Measurements from ENCODE around the gene PSTPIP1. TPM values are rescaled to one million over a fixed set of nuclear protein-coding genes. Genes with fewer than 3 reads are reported as not detected.

The PSTPIP1 gene
- total RNA-seq, 2 experiments from 2014 or later = 113 to 121 TPM

DNA sequence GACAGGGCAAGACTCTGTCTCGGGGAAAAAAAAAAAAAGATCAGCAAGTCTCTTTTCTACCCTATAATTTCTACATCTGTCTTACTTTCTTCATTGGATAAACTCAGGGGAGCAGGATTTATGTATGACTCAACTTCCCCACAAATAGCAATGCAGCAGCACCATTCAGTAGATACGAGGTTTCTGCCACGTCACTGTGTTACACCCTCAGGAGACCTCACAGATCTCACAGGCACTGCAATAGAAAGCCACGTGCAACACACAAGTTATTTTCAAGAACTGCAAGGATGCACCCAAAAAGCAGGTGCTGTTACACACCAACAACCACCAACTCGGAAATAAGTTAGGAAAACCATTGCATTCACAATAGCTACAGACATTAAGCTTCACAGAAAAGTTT is 45.7 kb downstream of the PSTPIP1 start:
- no peaks in the 10 kb centered on the region for H3K27me3 Mint-ChIP-seq
- POLR2A ChIA-PET = interaction anchor here (0.7 to 1.4 kb wide), 3 partner anchors 10 to 15 kb away, joined by 3 to 4 read pairs (median 4); no protein-coding TSS in a partner anchor

GRCh38 chr15:77042245-77042919 is 47.5 kb downstream of the PSTPIP1 start:
- peak overlapping the region; percentile 31 for H3K27ac Mint-ChIP-seq
- H3K9me3 Mint-ChIP-seq = peaks cover 7% of the 10 kb centered on the region
- intact Hi-C loops (cut with micrococcal nuclease) = no loop called here
- peaks cover 52% of the 10 kb centered on the region for H3K36me3 Mint-ChIP-seq (ENCODE audit: low read depth)
- H3K4me1 Mint-ChIP-seq (ENCODE audit: low read depth) = peaks cover 11% of the 10 kb centered on the region
- ATAC-seq = no peak
- no peak for TF ChIP-seq CTCF (IDR thresholded peaks at IDR 0.05)
- POLR2A ChIA-PET = interaction anchor here (1.0 to 5.6 kb wide), 6 partner anchors 9 to 48 kb away, joined by 3 to 44 read pairs (median 4); partner anchors contain the start of gene PSTPIP1
- CTCF ChIA-PET = interaction anchor here (1.7 kb wide), 1 partner anchor 69 kb away, joined by 5 read pairs; no protein-coding TSS in a partner anchor
- H3K4me3 Mint-ChIP-seq = no peak overlapping the region
- no peak for DNase-seq
- no peaks in the 10 kb centered on the region for H3K27me3 Mint-ChIP-seq

More for the DNA sequence above, 45.7 kb downstream of the PSTPIP1 start:
- ATAC-seq (peak; percentile 15), DNase-seq (no peak)
- no peak for TF ChIP-seq CTCF (IDR thresholded peaks at IDR 0.05)
- H3K36me3 Mint-ChIP-seq (ENCODE audit: low read depth) = peaks cover 58% of the 10 kb centered on the region
- H3K9me3 Mint-ChIP-seq = peaks cover 11% of the 10 kb centered on the region
- CTCF ChIA-PET = interaction anchor here (1.1 to 2.1 kb wide), 4 partner anchors 10 to 503 kb away, joined by 4 to 6 read pairs (median 4); no protein-coding TSS in a partner anchor
- H3K4me3 Mint-ChIP-seq = peak overlapping the region; percentile 45
- intact Hi-C loops (cut with micrococcal nuclease) = no loop called here
- H3K27ac Mint-ChIP-seq = peak overlapping the region; percentile 64
- H3K4me1 Mint-ChIP-seq (ENCODE audit: low read depth) = peaks cover 11% of the 10 kb centered on the region

- no peak overlapping the region for H3K4me3 Mint-ChIP-seq
- DNase-seq = no peak
- TF ChIP-seq CTCF (IDR thresholded peaks at IDR 0.05) = no peak
- H3K36me3 Mint-ChIP-seq (ENCODE audit: low read depth) = peaks cover 48% of the 10 kb centered on the region
- POLR2A ChIA-PET = interaction anchor here (1.0 to 5.6 kb wide), 6 partner anchors 9 to 48 kb away, joined by 3 to 44 read pairs (median 4); partner anchors contain the start of gene PSTPIP1
- no peak for ATAC-seq
- intact Hi-C loops (cut with micrococcal nuclease) = no loop called here
- no peaks in the 10 kb centered on the region for H3K27me3 Mint-ChIP-seq
- H3K27ac Mint-ChIP-seq = no peak overlapping the region
- peaks cover 11% of the 10 kb centered on the region for H3K4me1 Mint-ChIP-seq (ENCODE audit: low read depth)
- CTCF ChIA-PET = interaction anchor here (1.3 to 1.7 kb wide), 4 partner anchors 9 to 70 kb away, joined by 3 to 7 read pairs (median 4); no protein-coding TSS in a partner anchor
- H3K9me3 Mint-ChIP-seq = peaks cover 4% of the 10 kb centered on the region
Measured at GRCh38 chr15:77042955-77043920, 48.3 kb downstream of the PSTPIP1 start.

DNA sequence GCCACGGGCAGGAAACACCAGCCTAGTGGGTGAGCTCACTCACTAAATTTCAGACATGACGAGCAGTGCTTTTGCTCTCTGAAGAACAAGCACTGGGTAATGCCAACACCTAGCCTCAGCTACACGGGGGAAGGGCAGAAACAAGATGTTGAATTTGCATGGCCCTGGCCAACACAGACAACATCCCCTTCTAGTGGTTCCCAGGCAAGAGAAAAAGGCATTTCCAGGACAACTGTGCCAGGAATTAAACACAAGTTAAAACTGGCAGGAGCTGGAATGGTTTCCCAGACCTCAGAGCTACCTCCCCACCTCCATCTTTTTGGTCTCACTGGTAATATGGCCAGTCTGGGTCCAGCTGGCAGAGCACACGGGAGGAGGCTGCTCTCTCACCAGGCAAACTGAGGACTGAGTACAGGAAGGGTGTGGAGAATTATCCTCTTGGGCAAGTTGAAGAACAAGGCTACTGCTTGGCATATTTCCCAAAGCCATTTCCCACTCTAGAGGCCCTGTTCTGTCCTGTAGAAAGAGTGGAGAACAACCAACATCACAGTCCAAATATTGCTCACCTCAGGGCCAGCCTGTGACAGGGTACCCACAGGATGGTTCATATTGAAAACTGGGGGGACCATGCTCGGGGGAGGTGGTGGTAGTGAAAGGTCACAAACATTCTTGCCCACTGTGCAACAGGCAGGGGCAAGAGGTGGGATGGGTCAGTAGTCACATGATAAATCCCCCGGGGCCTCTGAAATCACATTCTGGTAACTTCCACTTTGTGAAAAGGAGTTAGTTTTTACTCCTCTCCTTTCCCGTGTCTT is 49.5 kb downstream of the PSTPIP1 start:
- peak overlapping the region; percentile 37 for H3K27ac Mint-ChIP-seq
- H3K9me3 Mint-ChIP-seq = peaks cover 4% of the 10 kb centered on the region
- CTCF ChIA-PET = interaction anchor here (0.9 to 3.8 kb wide), 6 partner anchors 9 to 71 kb away, joined by 3 to 20 read pairs (median 4); no protein-coding TSS in a partner anchor
- ATAC-seq = peak; percentile 15
- H3K4me1 Mint-ChIP-seq (ENCODE audit: low read depth) = peaks cover 7% of the 10 kb centered on the region
- no peaks in the 10 kb centered on the region for H3K27me3 Mint-ChIP-seq
- H3K36me3 Mint-ChIP-seq (ENCODE audit: low read depth) = peaks cover 48% of the 10 kb centered on the region
- intact Hi-C loops (cut with micrococcal nuclease) = no loop called here
- POLR2A ChIA-PET = interaction anchor here (1.0 to 5.6 kb wide), 4 partner anchors 10 to 58 kb away, joined by 3 to 44 read pairs (median 7); no protein-coding TSS in a partner anchor
- DNase-seq = no peak
- no peak for TF ChIP-seq CTCF (IDR thresholded peaks at IDR 0.05)
- H3K4me3 Mint-ChIP-seq = no peak overlapping the region
